ENCODE measurements around the gene HEATR5A. TPM values are rescaled to one million over a fixed set of nuclear protein-coding genes. Genes with fewer than 3 reads are reported as not detected.
A peak's percentile ranks its signal among the peaks of the same experiment; 100 is the strongest.

HEATR5A gene
- total and polyA plus RNA-seq, 2 of the 13 experiments (the other 11 are each of a cell fraction or from before 2014, with no cell fraction given): 36.4 to 105 TPM

DNA sequence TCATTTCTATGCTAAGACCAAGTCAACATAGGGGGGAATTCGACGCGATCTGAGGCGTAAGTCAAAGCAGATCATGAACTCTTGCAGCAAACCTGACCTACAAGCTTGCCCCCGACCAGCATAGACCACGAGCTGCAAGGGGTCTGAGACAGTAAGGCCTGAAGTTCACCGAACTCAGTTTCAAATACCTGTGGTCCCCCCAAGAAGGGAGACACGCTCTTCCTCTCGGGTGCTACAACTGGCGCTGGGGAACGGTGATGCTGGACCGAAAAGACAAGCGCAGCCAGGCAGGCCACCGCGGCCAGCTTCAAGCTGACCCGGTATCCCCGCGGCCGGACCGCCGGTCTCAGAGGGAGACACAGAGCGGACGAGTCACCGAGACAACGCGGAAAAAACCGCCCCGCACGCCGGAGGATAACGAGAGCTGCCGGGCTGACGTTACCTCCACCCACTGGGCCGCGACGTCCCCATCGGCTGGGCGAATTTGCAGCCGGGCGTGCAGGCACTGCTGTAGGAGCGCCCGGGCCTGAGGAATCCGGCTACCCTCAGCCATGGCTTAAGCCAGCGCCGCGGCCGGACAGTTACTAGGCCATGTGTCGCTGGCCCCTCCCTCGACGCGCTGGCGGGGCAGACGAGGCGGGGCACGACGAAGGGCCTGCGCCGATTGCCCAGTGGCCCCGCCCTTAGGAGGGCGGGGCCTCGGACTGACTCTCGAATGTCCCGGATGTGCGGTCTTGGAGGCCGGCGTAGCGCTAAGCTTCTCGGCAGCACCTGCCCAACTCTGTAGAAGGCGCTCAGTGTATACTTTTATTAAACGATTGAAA lies 36.7 kb upstream of the HEATR5A start, which contains the start of gene DTD2 (continued):
- TF ChIP-seq ZNF142 (CRISPR knock-in tag; IDR thresholded peaks at IDR 0.05) (peak; percentile 97), CBX1 (IDR thresholded peaks at IDR 0.05; ENCODE audit: low read depth) (peak; percentile 98), ZNF777 (CRISPR knock-in tag; IDR thresholded peaks at IDR 0.05) (peak; percentile 89), ZBTB7A (CRISPR knock-in tag; IDR thresholded peaks at IDR 0.05) (peak; percentile 88), SMARCE1 (IDR thresholded peaks at IDR 0.05; ENCODE audit: borderline replicate concordance) (no peak), JUN (CRISPR knock-in tag; IDR thresholded peaks at IDR 0.05) (peak; percentile 97; the same call in 1 of the 2 replicates), KLF12 (CRISPR knock-in tag; IDR thresholded peaks at IDR 0.05; ENCODE audit: borderline replicate concordance) (peak; percentile 99), U2AF2 (IDR thresholded peaks at IDR 0.05; ENCODE audit: low read depth, low read length) (0 out of 2 replicates have a peak, but pooled peaks have one; percentile 65), FOXK1 (CRISPR knock-in tag; IDR thresholded peaks at IDR 0.05; ENCODE audit: borderline replicate concordance, low read depth) (peak; percentile 95), MYPOP (CRISPR knock-in tag; IDR thresholded peaks at IDR 0.05) (peak; percentile 99), ZNF501 (CRISPR knock-in tag; IDR thresholded peaks at IDR 0.05) (peak; percentile 100), EEA1 (CRISPR knock-in tag; IDR thresholded peaks at IDR 0.05; ENCODE audit: borderline replicate concordance) (peak; percentile 100; the same call in 1 of the 2 replicates), KDM2A (CRISPR knock-in tag; IDR thresholded peaks at IDR 0.05; ENCODE audit: borderline replicate concordance, low read depth) (peak; percentile 100)
- TF ChIP-seq, protein P1, sequence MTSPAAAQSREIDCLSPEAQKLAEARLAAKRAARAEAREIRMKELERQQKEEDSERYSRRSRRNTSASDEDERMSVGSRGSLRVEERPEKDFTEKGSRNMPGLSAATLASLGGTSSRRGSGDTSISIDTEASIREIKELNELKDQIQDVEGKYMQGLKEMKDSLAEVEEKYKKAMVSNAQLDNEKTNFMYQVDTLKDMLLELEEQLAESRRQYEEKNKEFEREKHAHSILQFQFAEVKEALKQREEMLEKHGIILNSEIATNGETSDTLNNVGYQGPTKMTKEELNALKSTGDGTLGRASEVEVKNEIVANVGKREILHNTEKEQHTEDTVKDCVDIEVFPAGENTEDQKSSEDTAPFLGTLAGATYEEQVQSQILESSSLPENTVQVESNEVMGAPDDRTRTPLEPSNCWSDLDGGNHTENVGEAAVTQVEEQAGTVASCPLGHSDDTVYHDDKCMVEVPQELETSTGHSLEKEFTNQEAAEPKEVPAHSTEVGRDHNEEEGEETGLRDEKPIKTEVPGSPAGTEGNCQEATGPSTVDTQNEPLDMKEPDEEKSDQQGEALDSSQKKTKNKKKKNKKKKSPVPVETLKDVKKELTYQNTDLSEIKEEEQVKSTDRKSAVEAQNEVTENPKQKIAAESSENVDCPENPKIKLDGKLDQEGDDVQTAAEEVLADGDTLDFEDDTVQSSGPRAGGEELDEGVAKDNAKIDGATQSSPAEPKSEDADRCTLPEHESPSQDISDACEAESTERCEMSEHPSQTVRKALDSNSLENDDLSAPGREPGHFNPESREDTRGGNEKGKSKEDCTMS (CRISPR knock-in tag; conservative IDR thresholded peaks at IDR 0.05): 0 out of 2 replicates have a peak, but pooled peaks have one; percentile 87
- TF ChIP-seq, protein P2, sequence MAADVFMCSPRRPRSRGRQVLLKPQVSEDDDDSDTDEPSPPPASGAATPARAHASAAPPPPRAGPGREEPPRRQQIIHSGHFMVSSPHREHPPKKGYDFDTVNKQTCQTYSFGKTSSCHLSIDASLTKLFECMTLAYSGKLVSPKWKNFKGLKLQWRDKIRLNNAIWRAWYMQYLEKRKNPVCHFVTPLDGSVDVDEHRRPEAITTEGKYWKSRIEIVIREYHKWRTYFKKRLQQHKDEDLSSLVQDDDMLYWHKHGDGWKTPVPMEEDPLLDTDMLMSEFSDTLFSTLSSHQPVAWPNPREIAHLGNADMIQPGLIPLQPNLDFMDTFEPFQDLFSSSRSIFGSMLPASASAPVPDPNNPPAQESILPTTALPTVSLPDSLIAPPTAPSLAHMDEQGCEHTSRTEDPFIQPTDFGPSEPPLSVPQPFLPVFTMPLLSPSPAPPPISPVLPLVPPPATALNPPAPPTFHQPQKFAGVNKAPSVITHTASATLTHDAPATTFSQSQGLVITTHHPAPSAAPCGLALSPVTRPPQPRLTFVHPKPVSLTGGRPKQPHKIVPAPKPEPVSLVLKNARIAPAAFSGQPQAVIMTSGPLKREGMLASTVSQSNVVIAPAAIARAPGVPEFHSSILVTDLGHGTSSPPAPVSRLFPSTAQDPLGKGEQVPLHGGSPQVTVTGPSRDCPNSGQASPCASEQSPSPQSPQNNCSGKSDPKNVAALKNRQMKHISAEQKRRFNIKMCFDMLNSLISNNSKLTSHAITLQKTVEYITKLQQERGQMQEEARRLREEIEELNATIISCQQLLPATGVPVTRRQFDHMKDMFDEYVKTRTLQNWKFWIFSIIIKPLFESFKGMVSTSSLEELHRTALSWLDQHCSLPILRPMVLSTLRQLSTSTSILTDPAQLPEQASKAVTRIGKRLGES (CRISPR knock-in tag; IDR thresholded peaks at IDR 0.05; ENCODE audit: borderline replicate concordance): peak; percentile 94
